HG03558 (cell line): ENCODE measurements around the gene CPOX.

Experiments
- ATAC-seq: cut with Tn5 transposase; IDR thresholded peaks from one replicate; pipeline ENCODE4 v1.9.1; 2021; ENCODE audit warnings: moderate number of reproducible peaks; ENCODE audit not compliant: unreplicated experiment; ENCODE audit errors: extremely low read depth

The CPOX gene

GRCh38 chr3:98596541-98597500 lies 3.4 kb upstream of the CPOX start:
- ATAC-seq: no peak

GRCh38 chr3:98596087-98596486 lies 2.7 kb upstream of the CPOX start:
- no peak for ATAC-seq

GRCh38 chr3:98594628-98595324 lies 1.4 kb upstream of the CPOX start:
- no peak for ATAC-seq

GRCh38 chr3:98592345-98592935 lies 971 bp downstream of the CPOX start:
- no peak for ATAC-seq

GRCh38 chr3:98589331-98590036 lies 3.9 kb downstream of the CPOX start:
- ATAC-seq: no peak

GRCh38 chr3:98588065-98588464 lies 5.3 kb downstream of the CPOX start:
- no peak for ATAC-seq

GRCh38 chr3:98587654-98588053 lies 5.8 kb downstream of the CPOX start:
- ATAC-seq: no peak

GRCh38 chr3:98584547-98584946 lies 8.9 kb downstream of the CPOX start:
- no peak for ATAC-seq

- no peak for ATAC-seq
These were observed 9.6 kb downstream of the CPOX start for GRCh38 chr3:98583766-98584165.

- ATAC-seq: no peak
These were observed 11.4 kb downstream of the CPOX start for GRCh38 chr3:98582042-98582441.

- no peak for ATAC-seq
These were observed 11.9 kb downstream of the CPOX start for GRCh38 chr3:98581474-98581873.

- no peak for ATAC-seq
These were observed 12.7 kb downstream of the CPOX start for GRCh38 chr3:98580401-98581386.

GRCh38 chr3:98577178-98577895 lies 16.1 kb downstream of the CPOX start:
- no peak for ATAC-seq

- ATAC-seq: no peak
These were observed 19.3 kb downstream of the CPOX start for GRCh38 chr3:98574132-98574531.

GRCh38 chr3:98573181-98573728 lies 20.2 kb downstream of the CPOX start:
- peak; percentile 50 for ATAC-seq

GRCh38 chr3:98568402-98568801 lies 25.0 kb downstream of the CPOX start:
- no peak for ATAC-seq

GRCh38 chr3:98567666-98568270 lies 25.6 kb downstream of the CPOX start:
- ATAC-seq: peak; percentile 17

- ATAC-seq: no peak
These were observed 27.6 kb downstream of the CPOX start for GRCh38 chr3:98565843-98566242.
